Measurements from ENCODE around the gene ABCC6.

The ABCC6 gene

DNA sequence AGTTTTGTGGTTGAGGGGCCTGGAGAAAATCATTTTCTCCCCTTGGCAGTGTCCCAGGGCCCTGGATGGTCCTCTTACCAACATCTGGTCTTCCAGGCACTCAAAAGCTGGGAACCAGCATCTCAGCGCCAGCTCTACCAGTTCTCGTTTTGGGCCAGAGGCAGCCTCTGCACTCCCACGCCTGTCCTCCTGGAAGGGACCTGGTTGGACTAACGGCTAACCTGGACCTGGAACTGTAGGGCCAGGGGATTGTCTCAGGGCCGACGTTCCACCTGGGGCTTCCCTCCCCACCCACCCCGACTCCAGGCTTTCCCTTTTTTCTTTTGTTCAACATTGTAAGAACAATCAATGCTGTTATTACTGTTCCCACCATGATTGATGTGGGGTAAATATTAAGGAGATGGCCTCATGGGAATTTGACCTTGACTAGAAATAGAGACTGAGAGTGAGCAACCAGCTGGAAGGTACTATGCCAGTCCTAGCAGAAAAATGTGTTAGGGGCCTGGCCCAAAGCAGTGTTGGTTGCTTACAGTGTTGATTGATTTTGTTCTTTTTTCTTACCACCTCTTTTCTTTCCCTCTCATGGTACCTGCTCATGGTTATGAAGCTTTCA lies 81.4 kb downstream of the ABCC6 start:
- no peak for DNase-seq (ENCODE audit: low read depth in 2 of 2)

DNA sequence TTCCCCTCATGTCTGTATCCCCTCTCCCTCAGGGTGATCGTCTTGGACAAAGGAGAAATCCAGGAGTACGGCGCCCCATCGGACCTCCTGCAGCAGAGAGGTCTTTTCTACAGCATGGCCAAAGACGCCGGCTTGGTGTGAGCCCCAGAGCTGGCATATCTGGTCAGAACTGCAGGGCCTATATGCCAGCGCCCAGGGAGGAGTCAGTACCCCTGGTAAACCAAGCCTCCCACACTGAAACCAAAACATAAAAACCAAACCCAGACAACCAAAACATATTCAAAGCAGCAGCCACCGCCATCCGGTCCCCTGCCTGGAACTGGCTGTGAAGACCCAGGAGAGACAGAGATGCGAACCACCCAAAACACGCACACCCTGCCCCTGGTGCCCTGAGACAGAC lies 82.2 kb downstream of the ABCC6 start:
- no peak for DNase-seq (ENCODE audit: low read depth in 2 of 2)

DNA sequence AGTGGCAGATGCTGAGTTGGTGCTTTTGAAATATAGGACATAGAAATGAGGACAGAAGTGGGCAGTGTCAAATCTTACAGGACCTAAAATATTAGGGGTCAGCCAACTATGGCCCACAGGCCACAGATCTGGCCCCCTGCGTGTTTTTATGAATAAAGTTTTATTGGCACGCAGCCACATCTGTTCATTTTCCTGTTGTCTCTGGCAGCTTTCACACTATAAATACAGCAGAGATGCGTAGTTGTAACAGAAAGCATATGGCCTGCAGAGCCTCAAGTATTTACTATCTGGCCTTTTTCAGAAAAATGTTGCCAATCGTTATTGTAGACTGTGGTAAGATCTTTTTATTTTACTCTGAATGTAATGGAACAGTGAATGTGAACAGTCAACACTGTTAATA lies 82.8 kb downstream of the ABCC6 start:
- DNase-seq (ENCODE audit: low read depth in 2 of 2), result no peak

DNA sequence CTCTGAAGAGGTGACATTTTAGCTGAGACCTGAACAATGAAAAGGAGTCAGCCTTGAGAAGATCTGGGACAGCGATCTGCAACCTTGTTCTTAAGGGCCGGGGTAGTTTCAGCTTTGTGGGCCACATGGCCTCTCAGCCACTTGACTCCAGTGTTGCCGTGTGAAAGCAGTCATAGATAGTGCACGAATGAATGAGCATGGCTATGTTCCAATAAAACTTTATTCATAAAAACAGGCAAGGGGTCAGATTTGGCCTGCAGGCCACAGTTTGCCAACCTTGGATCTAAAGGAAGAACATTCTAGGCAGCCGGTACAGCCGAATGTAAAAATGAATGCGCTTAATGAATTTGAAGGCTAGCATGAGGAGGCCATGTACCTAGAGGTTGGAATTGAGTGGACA lies 83.5 kb downstream of the ABCC6 start:
- DNase-seq (ENCODE audit: low read depth in 2 of 2), result no peak

DNA sequence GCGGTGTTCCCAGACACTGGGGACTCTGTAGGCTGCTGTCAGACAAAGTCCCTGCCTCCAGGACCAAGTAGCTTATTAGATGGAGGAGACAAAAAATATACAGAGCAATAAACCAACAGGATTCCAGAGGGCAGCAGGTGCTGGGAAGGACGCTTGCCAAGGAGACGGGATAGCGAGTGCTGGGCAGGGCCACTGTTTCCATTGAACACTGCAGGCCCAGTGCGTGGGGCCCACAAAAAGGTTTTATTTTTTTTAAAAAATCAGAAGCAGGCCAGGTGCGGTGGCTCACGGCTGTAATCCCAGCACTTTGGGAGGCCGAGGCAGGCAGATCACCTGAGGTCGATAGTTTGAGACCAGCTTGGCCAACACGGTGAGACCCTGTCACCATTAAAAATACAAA lies 84.2 kb downstream of the ABCC6 start:
- no peak for DNase-seq (ENCODE audit: low read depth in 2 of 2)

DNA sequence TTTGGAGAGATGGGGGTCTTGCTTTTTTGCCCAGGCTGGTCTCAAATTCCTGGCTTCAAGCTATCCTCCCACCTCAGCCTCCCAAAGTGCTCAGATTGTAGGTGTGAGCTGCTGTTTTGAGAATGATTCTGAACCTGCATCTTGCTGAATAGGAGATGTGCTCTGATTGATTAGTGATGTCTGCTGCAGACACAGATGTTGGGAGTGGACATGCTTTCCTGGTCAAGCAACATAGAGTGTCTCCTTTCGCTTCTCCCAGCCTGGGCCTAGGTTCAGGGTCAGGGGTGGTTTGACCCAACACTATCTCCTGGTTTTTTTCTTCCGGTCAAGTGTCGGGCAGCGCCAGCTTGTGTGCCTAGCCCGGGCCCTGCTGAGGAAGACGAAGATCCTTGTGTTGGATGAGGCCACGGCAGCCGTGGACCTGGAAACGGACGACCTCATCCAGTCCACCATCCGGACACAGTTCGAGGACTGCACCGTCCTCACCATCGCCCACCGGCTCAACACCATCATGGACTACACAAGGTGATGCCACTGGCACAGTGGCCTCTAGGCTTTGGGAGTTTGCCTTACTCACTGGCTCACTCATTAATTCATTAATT lies 85.2 kb downstream of the ABCC6 start:
- no peak for DNase-seq (ENCODE audit: low read depth in 2 of 2)

DNA sequence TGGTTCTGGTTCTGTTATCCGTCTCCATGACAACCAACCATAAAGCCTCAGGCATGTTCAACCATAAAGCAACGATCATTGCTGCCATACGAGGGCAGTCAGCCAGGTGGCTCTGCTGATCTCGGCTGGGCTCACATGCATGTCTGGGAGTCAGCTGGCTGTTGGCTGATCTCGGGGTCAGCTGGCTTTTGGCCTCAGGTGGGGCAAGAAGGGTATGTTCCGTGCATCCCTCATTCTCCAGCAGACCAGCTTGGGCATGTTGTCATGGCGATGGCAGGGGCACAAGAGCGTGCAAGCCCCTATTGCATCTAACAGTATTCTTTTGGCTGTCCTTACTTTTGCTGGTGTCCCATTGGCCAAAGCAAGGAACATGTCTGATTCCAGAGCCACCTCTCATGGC lies 86.2 kb downstream of the ABCC6 start:
- no peak for DNase-seq (ENCODE audit: low read depth in 2 of 2)

DNA sequence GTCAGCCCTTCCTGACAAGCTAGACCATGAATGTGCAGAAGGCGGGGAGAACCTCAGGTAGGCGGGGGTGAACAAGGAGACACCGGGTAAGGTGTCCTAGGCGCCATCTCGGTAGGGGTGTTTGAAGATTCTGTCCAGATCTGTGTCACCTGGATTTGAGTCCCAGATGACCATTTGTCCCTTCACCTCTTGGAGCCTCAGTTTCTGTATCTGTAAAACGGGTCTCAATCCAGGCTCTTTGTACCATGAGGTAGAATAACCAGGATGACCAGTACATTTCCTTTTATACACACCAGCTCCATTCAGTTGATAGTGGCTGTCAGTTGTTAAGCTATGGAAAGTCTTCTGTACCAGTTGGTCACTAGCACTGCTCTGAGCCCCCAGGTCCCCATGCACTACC lies 86.7 kb downstream of the ABCC6 start:
- no peak for DNase-seq (ENCODE audit: low read depth in 2 of 2)

DNA sequence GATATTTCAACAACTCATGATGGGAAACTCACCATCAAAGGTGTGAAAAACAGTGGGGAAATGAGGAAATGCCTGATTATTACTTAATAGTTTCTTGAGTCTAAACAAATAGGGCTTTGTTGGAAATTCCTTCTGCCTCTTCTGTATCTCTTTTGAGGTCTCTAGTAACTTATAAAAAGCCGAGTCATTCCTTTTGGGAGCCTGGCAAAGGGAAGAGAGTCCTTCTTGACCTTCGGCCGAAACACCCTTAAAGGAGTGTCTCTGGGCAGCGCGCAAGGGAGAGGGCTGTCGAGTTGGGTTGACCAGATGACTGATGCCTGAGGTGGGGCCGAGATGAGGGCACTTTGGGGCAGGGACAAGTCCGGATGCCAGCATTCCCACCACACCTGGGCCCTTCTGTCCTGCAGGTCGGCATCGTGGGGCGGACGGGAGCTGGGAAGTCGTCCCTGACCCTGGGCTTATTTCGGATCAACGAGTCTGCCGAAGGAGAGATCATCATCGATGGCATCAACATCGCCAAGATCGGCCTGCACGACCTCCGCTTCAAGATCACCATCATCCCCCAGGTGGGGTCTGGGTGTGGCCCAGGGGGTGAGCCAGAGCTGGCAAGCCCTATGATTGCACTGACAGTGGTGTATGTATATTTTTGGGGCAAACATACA lies 89.2 kb downstream of the ABCC6 start:
- no peak for DNase-seq (ENCODE audit: low read depth in 2 of 2)

DNA sequence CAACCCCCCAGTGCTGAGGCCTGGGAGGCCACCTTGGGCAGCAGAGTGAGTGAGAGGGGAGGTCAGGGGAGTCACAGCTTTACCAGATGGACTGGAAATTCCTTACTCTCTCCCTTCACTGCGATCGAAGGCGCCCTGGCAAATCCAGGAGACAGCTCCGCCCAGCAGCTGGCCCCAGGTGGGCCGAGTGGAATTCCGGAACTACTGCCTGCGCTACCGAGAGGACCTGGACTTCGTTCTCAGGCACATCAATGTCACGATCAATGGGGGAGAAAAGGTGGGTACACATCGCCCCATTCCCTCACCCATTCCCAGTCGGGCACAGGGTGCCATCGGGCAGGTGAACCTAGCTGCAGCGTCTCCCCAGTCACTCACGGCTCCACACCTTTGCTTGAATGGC lies 91.6 kb downstream of the ABCC6 start:
- no peak for DNase-seq (ENCODE audit: low read depth in 2 of 2)

DNA sequence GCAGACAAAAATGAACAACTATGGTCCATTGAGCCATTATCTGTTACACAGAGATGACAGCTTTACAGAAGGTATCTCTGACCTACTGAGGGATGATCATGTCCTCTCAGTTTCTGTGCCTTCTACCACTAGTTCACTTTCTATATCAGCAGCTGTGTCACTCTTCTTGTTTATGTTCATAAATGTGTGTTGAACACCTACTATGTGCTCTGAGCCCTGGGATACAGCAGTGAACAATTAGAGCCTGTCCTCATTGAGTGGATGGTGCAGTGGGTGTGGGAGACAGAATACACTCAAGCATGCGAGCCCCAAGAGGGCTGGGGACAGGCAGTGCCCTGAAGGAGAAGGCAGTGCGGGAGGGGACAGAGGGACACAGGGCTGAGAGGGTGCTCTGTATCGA lies 92.1 kb downstream of the ABCC6 start:
- no peak for DNase-seq (ENCODE audit: low read depth in 2 of 2)

DNA sequence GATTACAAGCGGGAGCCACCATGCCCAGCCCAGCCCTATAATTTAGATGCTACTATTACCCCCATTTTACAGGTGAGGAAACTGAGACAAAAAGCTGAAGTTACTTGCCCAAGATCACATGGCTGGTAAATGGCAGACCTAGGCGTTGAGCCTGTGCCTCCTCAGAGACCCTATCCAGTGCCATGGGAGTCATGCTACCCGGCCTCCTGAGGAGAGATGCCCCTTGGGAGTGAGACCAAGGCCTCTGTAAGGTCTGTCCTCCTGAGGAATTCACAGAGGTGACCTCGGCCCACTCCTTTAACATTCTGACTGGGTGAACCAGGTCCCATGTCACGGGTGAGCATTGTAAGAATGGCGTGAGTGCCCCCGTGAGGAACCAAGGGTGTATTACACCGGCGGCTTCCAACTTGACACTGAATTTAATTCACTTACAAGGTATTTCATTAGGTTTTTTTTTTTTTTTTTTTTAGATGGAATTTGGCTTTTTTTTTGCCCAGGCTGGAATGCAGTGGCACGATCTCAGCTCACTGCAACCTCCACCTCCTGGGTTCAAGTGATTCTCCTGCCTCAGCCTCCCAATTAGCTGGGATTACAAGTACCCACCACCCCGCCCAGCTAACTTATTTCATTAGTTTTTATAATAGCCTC lies 95.7 kb downstream of the ABCC6 start:
- peak; percentile 38 to 55 for DNase-seq (ENCODE audit: low read depth in 2 of 2)

DNA sequence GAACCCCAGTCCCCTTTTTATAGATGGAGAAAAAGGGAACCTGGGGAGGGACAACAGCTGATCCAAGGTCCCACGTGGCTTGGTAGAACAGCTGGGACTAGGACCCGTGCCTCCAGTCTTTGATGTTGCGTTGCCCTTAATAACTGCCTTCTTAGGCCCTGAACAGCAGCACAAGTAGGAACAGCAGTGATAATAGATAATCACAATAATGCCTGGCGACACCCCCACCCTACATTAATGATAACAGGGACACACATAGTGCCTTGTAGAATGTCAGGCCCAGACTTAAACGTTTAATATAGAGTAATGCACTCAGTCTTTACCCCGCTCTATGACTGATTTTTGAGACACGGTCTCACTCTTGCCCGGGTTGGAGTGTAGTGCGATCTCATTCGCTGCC lies 96.4 kb downstream of the ABCC6 start:
- DNase-seq (ENCODE audit: low read depth in 2 of 2), result no peak

DNA sequence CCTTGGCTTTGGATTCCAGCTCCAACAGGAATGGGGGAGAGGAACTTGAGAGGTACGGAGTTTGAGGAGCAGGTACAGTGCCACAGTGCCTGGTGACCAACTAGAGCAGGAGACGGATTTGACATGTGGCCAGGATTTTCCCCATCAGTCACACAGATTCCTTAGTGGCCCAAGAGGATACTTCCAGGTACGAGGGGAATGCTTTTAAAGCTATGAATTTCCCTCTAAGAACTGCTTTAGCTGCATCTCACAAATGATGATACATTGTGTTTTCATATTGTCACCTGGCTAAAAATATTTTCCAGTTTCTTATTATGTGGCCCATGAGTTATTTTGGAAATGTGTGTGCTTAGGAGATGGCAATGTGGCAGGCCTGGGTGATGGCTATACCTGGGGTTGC lies 98.3 kb downstream of the ABCC6 start:
- DNase-seq (ENCODE audit: low read depth in 2 of 2), result no peak

DNA sequence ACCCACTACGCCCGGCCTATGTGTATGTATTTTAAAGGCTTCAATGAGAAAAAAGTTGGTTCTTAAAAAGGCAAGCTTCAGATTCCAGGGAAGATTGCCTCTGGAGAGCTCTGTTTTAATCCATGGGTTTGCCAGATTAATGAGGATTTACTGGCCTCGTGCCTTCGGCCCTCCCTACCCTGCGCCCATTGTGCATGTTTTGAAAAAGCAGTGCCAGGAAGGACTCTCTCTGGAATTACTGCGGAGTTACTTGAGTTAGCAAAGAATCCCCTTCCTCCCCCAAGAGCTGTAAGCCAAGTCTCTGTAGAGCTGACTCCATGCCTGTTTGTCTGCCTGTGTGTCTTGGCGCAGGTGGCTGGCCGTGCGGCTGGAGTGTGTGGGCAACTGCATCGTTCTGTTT lies 98.9 kb downstream of the ABCC6 start:
- DNase-seq (ENCODE audit: low read depth in 2 of 2), result no peak

DNA sequence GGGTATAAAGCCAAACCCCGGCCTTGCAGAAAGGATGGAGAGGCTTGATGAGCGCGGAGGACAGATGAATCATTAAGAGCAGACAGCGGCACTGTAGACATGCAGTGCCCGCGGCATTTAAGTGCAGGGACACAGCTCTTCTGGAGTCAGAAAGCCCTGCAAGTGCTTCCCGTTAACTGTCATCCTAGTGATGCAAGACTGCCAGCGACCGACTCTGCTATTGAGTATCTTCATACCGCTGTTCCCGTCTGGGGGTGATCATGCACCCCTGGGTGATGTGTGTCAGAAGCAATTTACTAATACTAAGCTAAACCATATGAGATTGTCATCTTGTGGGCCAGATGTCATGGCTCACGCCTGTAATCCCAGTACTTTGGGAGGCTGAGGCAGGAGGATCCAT lies 101.0 kb downstream of the ABCC6 start:
- DNase-seq (ENCODE audit: low read depth in 2 of 2), result no peak

DNA sequence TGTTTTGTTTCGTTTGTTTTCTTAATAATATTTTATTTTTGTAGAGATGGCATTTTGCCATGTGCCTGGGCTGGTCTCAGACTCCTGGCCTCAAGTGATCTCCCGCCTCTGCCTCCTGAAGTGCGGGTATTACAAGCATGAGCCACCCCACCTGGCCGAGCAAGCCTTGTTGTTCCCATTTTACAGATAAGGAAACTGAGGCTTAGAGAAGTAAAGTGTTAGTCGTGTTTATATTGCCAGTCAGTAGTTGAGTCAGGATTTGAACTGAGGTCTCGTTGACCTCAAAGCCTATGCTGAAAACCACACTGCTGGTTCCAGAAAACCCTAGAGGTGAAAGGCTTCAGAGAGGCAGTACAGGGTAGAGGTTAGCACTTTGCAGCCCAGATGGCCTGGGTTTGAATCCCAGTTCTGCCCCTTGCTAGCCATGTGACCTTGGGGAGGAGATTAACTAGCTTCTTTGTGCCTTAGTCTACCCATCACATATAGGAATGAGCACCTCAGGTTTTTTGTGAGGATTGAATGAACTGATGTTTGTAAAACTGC lies 102.0 kb downstream of the ABCC6 start:
- DNase-seq (ENCODE audit: low read depth in 2 of 2), result no peak

DNA sequence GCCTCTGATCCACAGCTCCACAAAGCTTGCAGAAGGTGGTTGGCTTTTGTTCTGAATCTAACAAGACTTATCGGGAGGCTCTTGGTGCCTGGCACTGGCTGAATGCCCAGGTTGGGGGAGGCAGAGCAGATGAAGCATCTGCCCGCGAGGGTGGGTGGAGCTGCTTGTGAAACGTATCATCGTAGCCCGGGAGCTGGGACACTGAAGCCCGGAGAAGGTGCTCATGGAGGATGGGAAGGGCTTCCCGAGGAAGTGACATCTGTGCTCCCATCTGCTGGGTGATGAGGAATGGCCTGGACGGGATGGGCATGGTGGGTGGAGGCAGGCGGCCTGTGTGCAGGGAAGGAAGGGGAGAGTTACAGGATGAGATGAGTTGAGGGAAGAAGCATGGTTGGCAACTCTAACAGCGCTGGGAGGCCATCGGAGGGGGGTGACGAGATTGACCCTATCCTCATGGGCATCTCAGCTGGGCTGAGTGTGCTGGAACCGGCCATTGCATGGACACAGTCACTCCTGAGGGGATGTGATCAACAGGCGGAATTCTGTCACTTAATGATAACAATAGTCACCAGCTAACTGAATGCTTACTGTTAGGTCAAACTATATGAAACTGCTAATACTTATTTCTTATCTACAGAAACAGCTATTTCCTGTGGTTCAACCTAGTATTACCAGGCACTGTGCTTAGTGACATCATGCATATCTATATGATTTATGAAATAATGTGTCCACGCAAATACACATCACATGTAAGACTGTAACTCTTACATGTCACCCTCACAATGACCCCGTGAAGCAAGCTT lies 102.7 kb downstream of the ABCC6 start:
- no peak for DNase-seq (ENCODE audit: low read depth in 2 of 2)

DNA sequence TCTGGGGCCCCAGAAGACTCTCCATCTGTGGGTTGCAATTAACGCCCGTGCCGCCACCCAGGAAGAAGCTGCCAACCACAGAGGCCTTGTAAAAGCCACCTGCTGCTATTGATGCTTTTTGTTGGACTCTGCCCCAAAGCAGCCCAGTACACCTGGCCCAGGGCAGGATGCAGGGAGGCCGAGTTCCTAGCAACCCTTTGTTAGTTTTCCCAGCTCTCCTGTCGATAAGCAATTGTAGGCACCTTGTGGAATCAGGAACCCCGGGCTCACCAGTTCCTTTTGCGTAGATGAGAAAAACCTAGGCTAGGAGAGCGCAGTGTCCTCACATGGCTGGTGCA lies 103.3 kb downstream of the ABCC6 start:
- DNase-seq (ENCODE audit: low read depth in 2 of 2), result no peak

DNA sequence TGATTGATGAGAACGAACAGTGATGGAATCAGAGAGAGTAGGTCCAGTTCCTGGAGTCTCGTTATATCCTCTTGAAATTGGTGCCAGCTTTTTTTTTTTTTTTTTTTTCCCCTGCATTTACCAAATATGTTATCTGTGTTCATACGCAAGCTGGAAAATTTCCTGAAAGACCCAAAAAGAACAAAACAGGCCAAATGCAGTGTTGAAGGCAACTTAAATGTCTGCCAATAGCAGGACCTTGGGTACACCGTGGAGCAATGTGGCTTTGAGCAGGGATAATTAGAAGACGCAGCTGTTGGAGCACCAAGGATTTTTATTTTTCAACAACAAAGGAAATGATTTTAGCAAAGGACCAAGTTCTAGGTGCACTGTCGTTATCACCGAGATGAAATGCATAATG lies 105.0 kb downstream of the ABCC6 start:
- no peak for DNase-seq (ENCODE audit: low read depth in 2 of 2)

DNA sequence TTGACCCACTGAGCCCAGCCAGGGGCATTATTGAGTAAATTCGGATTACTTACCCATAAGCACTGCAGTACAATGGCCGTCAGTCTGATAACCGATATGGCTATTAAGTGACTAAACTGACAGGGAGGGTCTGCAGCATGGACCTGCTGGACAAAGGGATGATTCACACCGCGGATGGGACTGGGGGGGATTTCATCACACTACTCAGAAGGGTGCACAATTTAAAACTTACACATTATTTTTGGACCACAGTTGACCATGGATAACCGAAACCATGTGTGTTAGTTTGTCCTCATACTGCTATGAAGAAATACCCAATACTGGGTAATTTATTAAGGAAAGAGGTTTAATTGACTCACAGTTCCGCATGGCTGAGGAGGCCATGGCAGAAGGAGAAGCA lies 106.5 kb downstream of the ABCC6 start:
- DNase-seq (ENCODE audit: low read depth in 2 of 2), result no peak

DNA sequence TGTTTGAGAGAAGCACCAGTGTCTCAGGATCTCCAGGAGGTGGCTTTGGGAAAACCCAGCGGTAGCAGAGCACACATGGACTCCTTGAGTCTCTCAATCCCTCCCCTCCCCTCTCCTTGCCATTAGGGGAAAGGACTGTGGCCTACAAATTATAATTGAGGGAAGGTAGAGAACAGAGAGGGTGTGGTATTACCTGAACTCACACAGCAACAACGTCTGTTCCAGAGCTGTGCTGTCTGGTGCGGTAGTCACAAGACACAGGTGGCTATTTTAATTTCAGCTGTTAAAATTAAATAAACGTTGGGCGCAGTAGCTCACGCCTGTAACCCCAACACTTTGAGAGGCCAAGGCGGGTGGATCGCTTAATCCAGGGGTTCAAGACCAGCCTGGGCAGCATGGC lies 110.2 kb downstream of the ABCC6 start:
- DNase-seq (ENCODE audit: low read depth in 2 of 2), result no peak

All from stimulated activated CD4-positive, alpha-beta T cell treated with anti-CD3 and anti-CD28 coated beads, Interleukin-12 subunit alpha, Interleukin-12 subunit beta, amount 100 ng/mL, for 24 hours (primary cell).